Body of pancreas (tissue), 4 donors: ENCODE measurements around the gene DOK6. TPM values are rescaled to one million over a fixed set of nuclear protein-coding genes. Genes with fewer than 3 reads are reported as not detected.
"Not testable (repeated sequence)": the region's sequence is repeated elsewhere in the genome, so short reads cannot be mapped to it uniquely, and the experiment has no call there.

ENCODE experiments used
- ATAC-seq: fragments of 150-250 bp; one replicate; pipeline ENCODE4 v1.9.1; 2016
- DNase-seq, 4 donors: peaks; one replicate each; pipeline ENCODE4 v3.0.0-alpha.2; 2019
- H3K27ac ChIP-seq, 4 donors: fragments of 200-600 bp; sonication (generic); 1 replicate in 3 of 4; 2 replicates in 1 of 4; pipeline versions ENCODE4 v1.5.1 to v1.6.1; 2016 to 2019; ENCODE audit warnings: mild to moderate bottlenecking in 1 of 4, mixed read lengths in 1 of 4, moderate library complexity in 1 of 4
- H3K27me3 ChIP-seq, 2 donors: fragments of 200-600 bp; sonication (generic); one replicate each; pipeline ENCODE4 v1.6.0; 2016; ENCODE audit warnings: mild to moderate bottlenecking in 1 of 2
- H3K36me3 ChIP-seq, 2 donors: fragments of 200-600 bp; sonication (generic); replicated peaks in 1 of 2; 2 replicates each; pipeline ENCODE4 v1.5.1; 2016; ENCODE audit warnings: low read depth in 2 of 2; ENCODE audit not compliant: insufficient read depth in 1 of 2
- H3K4me1 ChIP-seq: fragments of 200-600 bp; sonication (generic); one replicate; pipeline ENCODE4 v1.6.0; 2016
- H3K4me3 ChIP-seq, 2 donors: fragments of 200-600 bp; sonication (generic); 1 replicate in 1 of 2; 2 replicates in 1 of 2; pipeline ENCODE4 v1.5.1; 2016 to 2019
- H3K9me3 ChIP-seq, 3 donors: fragments of 200-600 bp; sonication (generic); 1 replicate in 2 of 3; 2 replicates in 1 of 3; pipeline ENCODE4 v1.5.1; 2016
- POLR2A ChIP-seq, 3 donors: fragments of 450-650 bp; IDR thresholded peaks; one replicate each; pipeline ENCODE4 v1.6.1; 2016; ENCODE audit warnings: antibody characterized with exemption in 3 of 3, mild to moderate bottlenecking in 2 of 3
- WGBS, 2 donors: methylation state at CpG; one replicate each; pipeline ENCODE4 v1.1.5; 2017; 5-methylcytosine and 5-hydroxymethylcytosine counted together
- intact Hi-C: fragments of 100-400 bp; cut with DNase I; formaldehyde crosslinking; loops from one replicate; pipeline ENCODE4 v1.15.1; 2023
- total RNA-seq, 2 donors: library from RNA; depleted of rRNA; stranded (reverse); fragments of >200 nt; gene quantifications; one replicate each; pipeline ENCODE4 v1.1.0, GENCODE V29; 2016
- TF ChIP-seq, protein P1 (sequence below), 7 experiments: fragments of 450-650 bp in 4 of 7; fragments of 200-600 bp in 3 of 7; sonication (generic) in 3 of 7; IDR thresholded peaks; one replicate each; pipeline ENCODE4 v1.5.1; 2016 to 2019; ENCODE audit warnings: antibody characterized with exemption in 7 of 7

DOK6 gene
- total RNA-seq, 2 donors from 2014 or later: under 0.01 to 0.66 TPM

DNA sequence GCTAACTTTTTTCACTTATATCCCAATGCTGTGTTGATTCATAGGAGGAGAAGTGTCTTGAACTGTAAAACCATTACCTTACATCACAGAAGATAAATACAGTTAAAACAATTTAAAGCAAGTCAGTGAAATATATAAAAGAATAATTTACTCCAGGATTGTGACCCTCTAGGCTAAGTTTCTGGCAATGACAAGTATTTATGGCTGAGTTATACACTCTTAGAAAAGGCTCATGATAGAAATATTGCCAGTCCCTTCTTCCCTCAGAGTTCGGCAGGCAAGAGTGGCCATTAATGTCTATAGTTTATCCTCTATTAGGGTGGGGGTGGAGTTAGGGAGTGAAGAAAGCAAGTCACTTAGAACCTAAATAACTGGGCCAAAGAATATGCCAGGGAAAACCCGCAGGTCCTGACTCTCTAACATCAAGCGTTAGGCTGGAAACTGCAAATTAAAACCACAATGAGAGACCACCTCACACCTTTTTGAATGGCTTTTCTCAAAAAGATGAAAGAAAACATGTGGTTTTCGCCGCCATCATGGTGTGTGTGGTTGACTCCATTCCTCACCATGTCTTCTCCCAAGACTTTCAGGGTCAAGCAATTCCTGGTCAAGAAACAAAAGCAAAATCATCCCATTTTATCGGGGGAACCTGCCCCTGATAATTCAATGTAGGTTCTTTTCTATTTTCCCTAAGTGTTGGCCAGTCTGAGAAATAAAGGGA, 477.7 kb downstream of the DOK6 start:
- intact Hi-C loops: no loop called here
- no peak overlapping the region for H3K27ac ChIP-seq
- ATAC-seq (no peak), DNase-seq (no peak)
- H3K4me1 ChIP-seq: no peaks in the 10 kb centered on the region
- TF ChIP-seq POLR2A (IDR thresholded peaks at IDR 0.05): no peak
- TF ChIP-seq, protein P1, sequence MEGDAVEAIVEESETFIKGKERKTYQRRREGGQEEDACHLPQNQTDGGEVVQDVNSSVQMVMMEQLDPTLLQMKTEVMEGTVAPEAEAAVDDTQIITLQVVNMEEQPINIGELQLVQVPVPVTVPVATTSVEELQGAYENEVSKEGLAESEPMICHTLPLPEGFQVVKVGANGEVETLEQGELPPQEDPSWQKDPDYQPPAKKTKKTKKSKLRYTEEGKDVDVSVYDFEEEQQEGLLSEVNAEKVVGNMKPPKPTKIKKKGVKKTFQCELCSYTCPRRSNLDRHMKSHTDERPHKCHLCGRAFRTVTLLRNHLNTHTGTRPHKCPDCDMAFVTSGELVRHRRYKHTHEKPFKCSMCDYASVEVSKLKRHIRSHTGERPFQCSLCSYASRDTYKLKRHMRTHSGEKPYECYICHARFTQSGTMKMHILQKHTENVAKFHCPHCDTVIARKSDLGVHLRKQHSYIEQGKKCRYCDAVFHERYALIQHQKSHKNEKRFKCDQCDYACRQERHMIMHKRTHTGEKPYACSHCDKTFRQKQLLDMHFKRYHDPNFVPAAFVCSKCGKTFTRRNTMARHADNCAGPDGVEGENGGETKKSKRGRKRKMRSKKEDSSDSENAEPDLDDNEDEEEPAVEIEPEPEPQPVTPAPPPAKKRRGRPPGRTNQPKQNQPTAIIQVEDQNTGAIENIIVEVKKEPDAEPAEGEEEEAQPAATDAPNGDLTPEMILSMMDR (IDR thresholded peaks at IDR 0.05): no peak
- no peak overlapping the region for H3K4me3 ChIP-seq
- no peaks in the 10 kb centered on the region for H3K36me3 ChIP-seq
- WGBS, 2 donors: 84 to 90% methylated on average over 6 of the region's 6 CpGs
- H3K9me3 ChIP-seq: no peaks in the 10 kb centered on the region
- no peaks in the 10 kb centered on the region for H3K27me3 ChIP-seq

DNA sequence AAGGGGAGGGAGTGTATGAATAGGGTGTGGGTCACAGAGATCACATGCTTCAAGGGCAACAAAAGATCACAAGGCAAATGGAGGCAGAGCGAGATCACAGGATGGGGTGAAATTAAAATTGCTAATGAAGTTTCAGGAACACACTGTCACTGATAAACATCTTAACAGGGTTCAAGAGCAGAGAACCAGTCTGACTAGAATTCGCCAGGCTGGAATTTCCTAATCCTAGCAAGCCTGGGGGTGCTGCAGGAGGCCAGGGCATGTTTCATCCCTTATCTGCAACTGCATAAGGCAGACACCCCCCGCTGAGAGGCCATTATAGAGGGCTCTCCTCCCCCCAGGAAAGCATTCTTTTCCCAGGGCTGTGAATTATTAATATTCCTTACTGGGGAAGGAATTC, 478.4 kb downstream of the DOK6 start:
- ATAC-seq, H3K9me3 ChIP-seq, H3K27ac ChIP-seq, DNase-seq, H3K4me3 ChIP-seq, H3K4me1 ChIP-seq, intact Hi-C loops, H3K36me3 ChIP-seq, H3K27me3 ChIP-seq: not testable (repeated sequence)
- 60 to 86% methylated on average over 3 of the region's 3 CpGs for WGBS, 2 donors

DNA sequence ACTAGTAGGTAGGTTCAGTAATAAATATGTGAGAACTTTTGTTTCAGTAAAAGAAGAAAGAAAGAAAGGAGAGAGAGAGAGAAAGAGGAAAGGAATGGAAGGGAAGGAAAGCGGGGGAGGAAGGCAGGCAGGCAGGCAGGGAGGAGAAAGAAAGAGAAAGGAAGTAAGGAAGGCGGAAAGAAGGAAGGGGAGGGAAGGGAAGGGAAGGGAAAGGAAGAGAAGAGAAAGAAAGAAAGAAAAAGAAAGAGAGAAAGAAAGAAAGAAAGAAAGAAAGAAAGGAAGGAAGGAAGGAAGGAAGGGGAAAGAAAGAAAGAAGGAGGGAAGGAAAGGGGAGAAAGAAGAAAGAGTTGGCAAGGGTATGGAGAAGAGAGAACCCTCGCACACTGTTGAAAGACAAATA, 479.4 kb downstream of the DOK6 start:
- no peaks in the 10 kb centered on the region for H3K9me3 ChIP-seq
- DNase-seq (no peak), ATAC-seq (no peak)
- no peaks in the 10 kb centered on the region for H3K4me1 ChIP-seq
- intact Hi-C loops: no loop called here
- no peak overlapping the region for H3K4me3 ChIP-seq
- TF ChIP-seq, protein P1 (IDR thresholded peaks at IDR 0.05): no peak
- TF ChIP-seq POLR2A (IDR thresholded peaks at IDR 0.05): no peak
- 92% methylated on average over 3 of the region's 3 CpGs for WGBS, 2 donors
- H3K36me3 ChIP-seq: no peaks in the 10 kb centered on the region
- no peaks in the 10 kb centered on the region for H3K27me3 ChIP-seq
- H3K27ac ChIP-seq: no peak overlapping the region

DNA sequence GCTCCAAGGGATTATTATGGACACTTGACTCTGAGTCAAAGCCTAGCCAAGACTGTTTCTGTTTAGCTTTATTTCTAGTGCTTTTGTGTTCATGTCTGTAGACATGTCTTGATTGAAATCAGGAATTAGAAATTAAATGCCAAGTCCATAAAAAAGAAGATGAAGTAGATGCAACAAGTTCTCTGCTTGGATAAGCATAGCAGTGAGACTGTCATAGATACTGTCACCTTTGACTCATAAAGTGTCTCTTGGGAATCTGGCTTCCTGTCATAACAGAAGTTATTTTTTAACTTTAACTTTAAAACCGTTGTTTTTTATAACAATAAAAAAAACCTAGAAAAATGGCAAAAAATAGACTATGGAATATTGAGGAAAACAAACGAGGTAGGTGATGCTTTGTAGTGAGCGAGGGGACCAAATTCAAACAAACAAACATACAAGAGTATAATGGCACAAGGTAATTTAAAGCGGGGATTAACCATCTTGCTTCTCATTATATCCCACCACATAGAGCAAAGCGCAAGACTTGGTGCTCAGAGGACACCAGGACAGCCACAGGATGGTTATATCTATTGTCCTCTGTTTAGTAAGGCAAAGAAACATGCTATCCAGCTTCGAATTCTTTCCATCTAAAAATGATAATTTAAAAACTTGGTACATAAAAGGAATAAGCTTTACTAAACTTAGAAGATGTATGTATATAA, 482.4 kb downstream of the DOK6 start:
- TF ChIP-seq POLR2A (IDR thresholded peaks at IDR 0.05): no peak
- TF ChIP-seq, protein P1 (IDR thresholded peaks at IDR 0.05): no peak
- ATAC-seq (no peak), DNase-seq (no peak)
- intact Hi-C loops: no loop called here
- Histone ChIP-seq H3K9me3 (no peaks in the 10 kb centered on the region), H3K4me3 (no peak overlapping the region), H3K27ac (no peak overlapping the region), H3K36me3 (no peaks in the 10 kb centered on the region), H3K27me3 (no peaks in the 10 kb centered on the region), H3K4me1 (peaks cover 11% of the 10 kb centered on the region)
- 78% methylated on average over 6 of the region's 6 CpGs for WGBS, 2 donors

DNA sequence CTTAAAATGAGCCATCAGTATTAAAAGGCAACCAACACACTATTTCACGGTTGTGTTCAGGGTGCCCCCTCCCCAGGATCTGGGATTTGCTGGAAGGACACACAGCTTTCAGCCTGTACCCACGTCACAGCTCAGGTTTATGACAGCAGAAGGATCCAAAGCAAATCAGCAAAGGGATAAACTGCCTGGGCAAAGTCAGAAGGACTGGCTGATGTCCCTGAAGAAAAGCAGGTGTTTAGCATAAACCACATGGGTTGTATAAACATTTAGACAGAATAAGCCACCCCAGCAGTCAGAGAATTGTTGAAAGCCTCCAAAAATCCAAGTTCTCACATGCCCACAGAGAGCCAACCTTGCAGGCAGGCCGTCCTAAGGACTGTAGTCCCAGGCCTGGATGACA, 483.1 kb downstream of the DOK6 start:
- intact Hi-C loops: no loop called here
- Histone ChIP-seq H3K27ac (no peak overlapping the region), H3K36me3 (no peaks in the 10 kb centered on the region), H3K9me3 (no peaks in the 10 kb centered on the region), H3K27me3 (no peaks in the 10 kb centered on the region), H3K4me3 (no peak overlapping the region), H3K4me1 (peaks cover 11% of the 10 kb centered on the region)
- 30 to 56% methylated on average over 2 to 3 of the region's 3 CpGs for WGBS, 2 donors
- DNase-seq: no peak
- TF ChIP-seq, protein P1 (IDR thresholded peaks at IDR 0.05): no peak
- no peak for TF ChIP-seq POLR2A (IDR thresholded peaks at IDR 0.05)
- no peak for ATAC-seq
